Loucy (cell line): ENCODE measurements around the gene WWOX.

Experiments used
- H2AFZ ChIP-seq: fragments of 200-600 bp; sonication (generic); 2 replicates; pipeline ENCODE4 v1.6.0; 2016; ENCODE audit warnings: antibody characterized with exemption, mild to moderate bottlenecking, low read length, moderate library complexity
- H3F3A ChIP-seq: fragments of 200-600 bp; 2 replicates; pipeline ENCODE4 v1.6.0; 2016; ENCODE audit warnings: antibody characterized with exemption, low read depth, mild to moderate bottlenecking
- H3K27me3 ChIP-seq: fragments of 200-600 bp; sonication (generic); 2 replicates; pipeline ENCODE4 v1.6.1; 2014; ENCODE audit warnings: low read length, mild to moderate bottlenecking; ENCODE audit not compliant: insufficient read depth, poor library complexity, severe bottlenecking
- H3K36me3 ChIP-seq: fragments of 200-600 bp; sonication (generic); 2 replicates; pipeline ENCODE4 v1.6.1; 2016; ENCODE audit warnings: low read length; ENCODE audit not compliant: insufficient read depth
- H3K4me1 ChIP-seq: fragments of 200-600 bp; sonication (generic); 2 replicates; pipeline ENCODE4 v1.5.1; 2014; ENCODE audit warnings: low read length, mild to moderate bottlenecking; ENCODE audit not compliant: insufficient read depth, poor library complexity, severe bottlenecking
- H3K4me2 ChIP-seq: fragments of 200-600 bp; sonication (generic); 2 replicates; pipeline ENCODE4 v1.6.0; 2014; ENCODE audit warnings: antibody characterized with exemption, low read length, low read depth, mild to moderate bottlenecking; ENCODE audit not compliant: poor library complexity, severe bottlenecking
- H3K4me3 ChIP-seq: fragments of 200-600 bp; sonication (generic); 2 replicates; pipeline ENCODE4 v1.5.1; 2014; ENCODE audit warnings: low read length, mild to moderate bottlenecking, mixed read lengths; ENCODE audit not compliant: poor library complexity, severe bottlenecking
- H3K79me2 ChIP-seq: fragments of 200-600 bp; sonication (generic); 2 replicates; pipeline ENCODE4 v1.6.1; 2014; ENCODE audit warnings: low read length; ENCODE audit not compliant: insufficient read depth
- H3K9ac ChIP-seq: fragments of 200-600 bp; sonication (generic); 2 replicates; pipeline ENCODE4 v1.6.0; 2014; ENCODE audit warnings: mild to moderate bottlenecking, low read depth, low read length, moderate library complexity; ENCODE audit not compliant: poor library complexity, severe bottlenecking
- H3K9me2 ChIP-seq: fragments of 200-600 bp; sonication (generic); replicated peaks from 2 replicates; pipeline ENCODE4 v1.6.1; 2016; ENCODE audit warnings: low read depth, low read length, mixed read lengths
- H3K9me3 ChIP-seq: fragments of 200-600 bp; sonication (generic); 2 replicates; pipeline ENCODE4 v1.6.1; 2014; ENCODE audit warnings: mild to moderate bottlenecking, antibody characterized with exemption, low read length, low read depth; ENCODE audit not compliant: insufficient read depth
- H4K20me1 ChIP-seq: fragments of 200-600 bp; sonication (generic); 2 replicates; pipeline ENCODE4 v1.6.0; 2014; ENCODE audit warnings: antibody characterized with exemption, low read length, mild to moderate bottlenecking; ENCODE audit not compliant: insufficient read depth, poor library complexity, severe bottlenecking
- EZH2phosphoT487 ChIP-seq: fragments of 200-600 bp; IDR thresholded peaks from 2 replicates; pipeline ENCODE4 v1.6.1; 2018; ENCODE audit warnings: antibody characterized with exemption, mild to moderate bottlenecking, moderate library complexity, borderline replicate concordance
- TF ChIP-seq, protein P1 (sequence below): fragments of 200-600 bp; sonication (generic); conservative IDR thresholded peaks from 2 replicates; pipeline ENCODE4 v1.5.1; 2014; ENCODE audit warnings: mild to moderate bottlenecking, antibody characterized with exemption, low read length

The WWOX gene

DNA sequence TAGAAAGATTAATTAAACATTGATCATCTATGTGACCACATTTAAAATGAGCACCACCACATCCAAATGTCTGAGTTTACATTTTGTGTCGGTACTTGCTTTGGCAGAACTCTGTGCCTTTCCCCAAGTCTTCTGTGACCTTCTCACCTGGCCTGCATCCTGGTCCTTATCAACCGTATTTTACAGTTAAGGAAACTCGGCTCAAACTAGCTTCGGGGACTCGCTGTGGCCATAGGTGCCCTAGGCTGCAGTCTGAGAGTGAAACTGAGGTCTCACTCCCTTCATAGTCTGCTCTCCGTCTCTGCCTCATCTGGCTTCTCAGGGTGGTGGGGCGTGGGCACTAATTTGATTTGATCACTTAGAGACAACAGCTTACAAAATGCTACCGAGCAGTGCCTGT is 555.5 kb downstream of the WWOX start:
- TF ChIP-seq, protein P1, sequence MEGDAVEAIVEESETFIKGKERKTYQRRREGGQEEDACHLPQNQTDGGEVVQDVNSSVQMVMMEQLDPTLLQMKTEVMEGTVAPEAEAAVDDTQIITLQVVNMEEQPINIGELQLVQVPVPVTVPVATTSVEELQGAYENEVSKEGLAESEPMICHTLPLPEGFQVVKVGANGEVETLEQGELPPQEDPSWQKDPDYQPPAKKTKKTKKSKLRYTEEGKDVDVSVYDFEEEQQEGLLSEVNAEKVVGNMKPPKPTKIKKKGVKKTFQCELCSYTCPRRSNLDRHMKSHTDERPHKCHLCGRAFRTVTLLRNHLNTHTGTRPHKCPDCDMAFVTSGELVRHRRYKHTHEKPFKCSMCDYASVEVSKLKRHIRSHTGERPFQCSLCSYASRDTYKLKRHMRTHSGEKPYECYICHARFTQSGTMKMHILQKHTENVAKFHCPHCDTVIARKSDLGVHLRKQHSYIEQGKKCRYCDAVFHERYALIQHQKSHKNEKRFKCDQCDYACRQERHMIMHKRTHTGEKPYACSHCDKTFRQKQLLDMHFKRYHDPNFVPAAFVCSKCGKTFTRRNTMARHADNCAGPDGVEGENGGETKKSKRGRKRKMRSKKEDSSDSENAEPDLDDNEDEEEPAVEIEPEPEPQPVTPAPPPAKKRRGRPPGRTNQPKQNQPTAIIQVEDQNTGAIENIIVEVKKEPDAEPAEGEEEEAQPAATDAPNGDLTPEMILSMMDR: no peak
- no peak for TF ChIP-seq EZH2phosphoT487
- no peaks in the 10 kb centered on the region for H3K9me3 ChIP-seq
- H3K4me3 ChIP-seq: no peak overlapping the region
- H3K4me1 ChIP-seq: peaks cover 13% of the 10 kb centered on the region
- no peaks in the 10 kb centered on the region for H4K20me1 ChIP-seq
- no peaks in the 10 kb centered on the region for H3K27me3 ChIP-seq
- no peak overlapping the region for H3K9ac ChIP-seq
- H3K79me2 ChIP-seq: no peaks in the 10 kb centered on the region
- no peak overlapping the region for H3K4me2 ChIP-seq
- no peaks in the 10 kb centered on the region for H3K9me2 ChIP-seq
- H3F3A ChIP-seq: no peaks in the 10 kb centered on the region
- H2AFZ ChIP-seq: no peak overlapping the region
- H3K36me3 ChIP-seq: no peaks in the 10 kb centered on the region

DNA sequence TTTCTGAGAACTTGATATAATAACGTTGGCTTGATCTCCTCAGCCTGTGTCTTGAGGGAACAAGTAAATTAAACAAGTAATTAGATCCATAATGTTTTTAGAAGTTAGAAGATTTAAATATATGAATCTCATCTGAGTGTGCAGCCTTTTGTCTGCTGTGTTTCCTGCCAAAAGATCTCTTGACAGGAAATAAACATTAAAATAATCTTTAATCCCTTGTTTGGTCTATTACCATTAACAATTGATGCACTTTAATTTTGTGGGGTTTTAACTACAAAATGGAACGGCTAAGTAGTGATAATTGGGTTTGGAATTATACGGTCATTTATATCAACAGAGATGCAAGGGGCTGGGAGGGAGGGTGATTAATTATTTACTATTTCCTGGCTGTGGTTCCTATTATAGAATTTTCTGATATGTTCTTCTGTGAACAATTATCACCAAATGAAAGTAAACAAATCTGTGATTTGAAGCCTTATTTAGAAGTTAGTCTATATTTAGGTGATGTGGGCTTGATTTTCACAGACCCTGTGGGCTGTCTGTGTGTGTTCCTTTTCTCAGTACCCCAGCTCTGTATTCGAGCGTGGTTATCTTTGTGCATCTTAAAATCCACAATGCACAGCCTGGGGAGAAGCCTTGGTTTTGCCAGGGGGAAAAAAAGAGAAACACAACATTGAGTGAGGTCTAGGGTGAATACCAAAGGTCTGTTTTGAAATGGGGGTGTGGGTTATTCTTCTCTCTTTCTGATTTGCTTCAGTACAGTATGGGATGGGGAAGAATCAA is 556.1 kb downstream of the WWOX start:
- Histone ChIP-seq H3K9ac (no peak overlapping the region), H3K36me3 (no peaks in the 10 kb centered on the region), H3K9me2 (no peaks in the 10 kb centered on the region), H3K4me2 (no peak overlapping the region), H3K79me2 (no peaks in the 10 kb centered on the region), H2AFZ (no peak overlapping the region), H4K20me1 (no peaks in the 10 kb centered on the region), H3K27me3 (no peaks in the 10 kb centered on the region), H3K4me1 (peaks cover 19% of the 10 kb centered on the region), H3K9me3 (no peaks in the 10 kb centered on the region), H3K4me3 (no peak overlapping the region), H3F3A (no peaks in the 10 kb centered on the region)
- TF ChIP-seq, protein P1: no peak
- no peak for TF ChIP-seq EZH2phosphoT487

DNA sequence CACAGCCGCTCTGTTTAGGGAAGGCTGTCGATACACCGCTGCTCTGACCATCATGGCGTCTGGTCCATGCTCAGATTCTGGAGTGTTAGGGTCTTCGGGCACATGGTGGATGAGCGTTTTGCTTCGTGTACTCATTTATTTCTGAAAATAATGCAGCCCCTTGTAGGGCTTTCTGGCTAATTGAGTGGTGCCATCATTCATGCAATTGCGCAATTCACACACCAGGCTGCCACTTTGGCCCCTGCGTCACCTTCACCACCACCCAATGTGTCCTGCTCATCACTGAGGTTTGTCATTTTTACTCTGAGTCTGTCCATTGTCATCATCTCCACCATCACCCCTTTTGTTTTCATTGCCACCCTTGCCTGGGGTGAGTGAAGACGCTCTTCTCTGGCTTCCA is 557.4 kb downstream of the WWOX start:
- H4K20me1 ChIP-seq: no peaks in the 10 kb centered on the region
- H3K27me3 ChIP-seq: no peaks in the 10 kb centered on the region
- H3K36me3 ChIP-seq: no peaks in the 10 kb centered on the region
- no peak overlapping the region for H2AFZ ChIP-seq
- H3K4me2 ChIP-seq: no peak overlapping the region
- no peaks in the 10 kb centered on the region for H3K9me2 ChIP-seq
- TF ChIP-seq, protein P1: no peak
- TF ChIP-seq EZH2phosphoT487: no peak
- no peak overlapping the region for H3K4me3 ChIP-seq
- no peaks in the 10 kb centered on the region for H3F3A ChIP-seq
- H3K4me1 ChIP-seq: peaks cover 19% of the 10 kb centered on the region
- no peaks in the 10 kb centered on the region for H3K79me2 ChIP-seq
- no peaks in the 10 kb centered on the region for H3K9me3 ChIP-seq
- H3K9ac ChIP-seq: no peak overlapping the region
